ENCODE data around the gene SLC47A1. TPM values are rescaled to one million over a fixed set of nuclear protein-coding genes. Genes with fewer than 3 reads are reported as not detected.
A peak's percentile ranks its signal among the peaks of the same experiment; 100 is the strongest.

Gene SLC47A1
- total RNA-seq, 1 donor from 2014 or later = 0.64 TPM

DNA sequence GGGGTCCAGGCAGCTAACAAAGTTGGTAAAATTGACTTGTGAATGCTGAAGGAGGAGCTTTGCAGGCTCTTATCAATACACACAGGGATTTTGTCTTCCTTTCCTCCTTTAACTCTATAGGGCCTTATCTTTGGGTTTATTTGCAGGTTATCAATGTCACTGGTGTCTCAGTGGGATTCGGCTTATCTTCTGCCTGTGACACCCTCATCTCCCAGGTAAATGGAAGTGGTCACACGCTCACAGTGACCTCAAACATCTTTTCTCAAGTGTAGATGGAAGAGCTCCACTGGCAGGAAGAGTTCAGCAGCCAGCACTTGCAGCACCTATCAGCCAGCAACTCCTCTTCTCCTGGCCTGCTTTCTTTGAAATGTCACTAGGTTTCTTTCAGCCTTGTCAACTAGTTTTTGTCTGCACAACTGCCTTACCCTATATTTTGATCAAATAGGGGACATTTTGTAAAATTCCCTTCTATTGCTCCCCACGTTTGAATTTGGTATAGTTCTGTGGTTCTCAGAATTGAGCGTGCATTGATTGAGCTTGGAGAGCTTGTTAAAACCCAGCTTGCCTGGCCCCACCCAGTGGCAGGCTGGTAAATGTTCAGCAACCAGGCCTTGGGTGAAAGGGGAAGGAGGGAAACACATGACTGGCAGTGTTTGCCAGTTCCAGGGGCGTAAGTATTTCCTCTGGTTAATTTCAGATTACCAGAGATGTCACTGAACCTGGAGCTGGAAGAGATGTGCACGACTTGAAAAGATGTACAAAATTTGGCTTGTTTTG is 12.8 kb downstream of the SLC47A1 start:
- peak in 2 of 3 experiments; percentile 13 to 34 for TF ChIP-seq CTCF (IDR thresholded peaks at IDR 0.05)
- intact Hi-C loops (cut with DNase I) = no loop called here
- H3K9me3 ChIP-seq = no peaks in the 10 kb centered on the region
- no peaks in the 10 kb centered on the region for H3K27me3 ChIP-seq
- no peak overlapping the region for H3K27ac ChIP-seq
- H3K4me3 ChIP-seq = no peak overlapping the region
- no peak for DNase-seq (ENCODE audit: low spot score in 2 of 2)
- H3K4me1 ChIP-seq = peaks cover 0 to 10% of the 10 kb centered on the region in 2 donors
- no peaks in the 10 kb centered on the region for H3K36me3 ChIP-seq

DNA sequence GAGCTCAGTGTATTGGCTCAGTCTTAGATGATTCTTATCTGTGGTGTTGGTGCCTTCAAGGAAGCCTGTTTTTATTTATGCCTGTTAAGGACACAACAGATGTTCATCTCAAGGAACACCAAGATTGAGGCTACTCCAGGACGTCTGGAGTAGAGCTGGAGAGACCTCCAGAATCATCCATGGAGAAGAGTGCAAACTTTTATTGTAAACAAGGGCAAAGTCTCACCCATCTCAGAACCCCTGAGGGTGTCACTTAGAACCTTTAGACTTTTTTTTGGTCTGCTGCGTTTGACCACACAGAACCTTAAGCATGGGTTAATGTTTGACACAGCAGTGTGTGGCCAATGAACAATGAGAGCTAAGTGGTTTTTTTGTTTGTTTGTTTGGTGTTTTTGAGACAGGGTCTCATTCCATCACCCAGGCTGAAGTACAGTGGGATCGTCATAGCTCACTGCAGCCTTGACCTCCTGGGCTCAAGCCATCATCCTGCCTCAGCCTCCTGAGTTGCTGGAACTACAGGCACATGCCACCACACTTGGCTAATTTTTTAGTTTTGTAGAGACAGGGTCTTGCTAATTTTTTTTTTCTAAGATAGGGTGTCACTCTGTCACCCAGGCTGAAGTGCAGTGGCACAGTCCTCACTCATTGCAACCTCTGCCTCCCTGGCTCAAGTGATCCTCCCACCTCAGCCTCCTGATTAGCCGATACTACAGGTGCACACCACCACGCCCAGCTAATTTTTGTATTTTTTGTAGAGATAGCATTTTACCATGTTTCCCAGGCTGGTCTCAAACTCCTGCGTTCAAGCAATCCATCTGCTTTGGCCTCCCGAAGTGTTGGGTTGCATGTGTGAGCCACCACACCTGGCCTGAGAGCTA is 16.3 kb downstream of the SLC47A1 start:
- Histone ChIP-seq H3K4me1 (peaks cover 8 to 27% of the 10 kb centered on the region in 2 donors), H3K27me3 (no peaks in the 10 kb centered on the region), H3K4me3 (no peak overlapping the region), H3K36me3 (no peaks in the 10 kb centered on the region), H3K9me3 (no peaks in the 10 kb centered on the region), H3K27ac (peak overlapping the region in 1 of 2 donors; percentile 73)
- no peak for TF ChIP-seq CTCF (IDR thresholded peaks at IDR 0.05)
- intact Hi-C loops (cut with DNase I) = loop anchor here (2.0 to 5.0 kb wide), 2 partner anchors 15 to 33 kb away; no protein-coding TSS in a partner anchor
- no peak for DNase-seq (ENCODE audit: low spot score in 2 of 2)

DNA sequence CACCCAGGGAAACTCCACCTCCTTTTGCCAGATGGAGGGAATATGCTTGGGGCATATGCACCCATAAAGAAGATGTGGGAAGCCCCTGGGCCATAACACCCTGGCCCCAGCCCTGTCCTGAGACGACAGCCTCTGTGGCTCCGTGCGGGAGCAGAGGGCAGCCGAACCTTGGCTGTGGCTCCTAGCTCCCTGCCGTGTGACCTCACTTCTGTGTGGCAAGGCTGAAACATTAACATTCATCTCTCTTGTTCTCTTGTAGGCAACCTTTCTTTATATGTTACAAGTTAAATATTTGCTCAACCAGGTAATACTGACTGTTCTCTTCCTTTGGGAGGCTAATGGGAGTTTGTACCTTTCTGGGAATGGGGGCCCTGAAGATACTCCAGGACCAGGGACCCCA is 17.5 kb downstream of the SLC47A1 start:
- H3K27me3 ChIP-seq = no peaks in the 10 kb centered on the region
- peak overlapping the region in 1 of 2 donors; percentile 3 for H3K4me3 ChIP-seq
- intact Hi-C loops (cut with DNase I) = loop anchor here (2.0 to 5.0 kb wide), 2 partner anchors 16 to 34 kb away; no protein-coding TSS in a partner anchor
- peak overlapping the region; percentile 62 to 73 for H3K27ac ChIP-seq
- H3K4me1 ChIP-seq = peaks cover 8 to 27% of the 10 kb centered on the region in 2 donors
- no peaks in the 10 kb centered on the region for H3K9me3 ChIP-seq
- no peaks in the 10 kb centered on the region for H3K36me3 ChIP-seq
- no peak for TF ChIP-seq CTCF (IDR thresholded peaks at IDR 0.05)
- DNase-seq (ENCODE audit: low spot score in 2 of 2) = no peak

- Histone ChIP-seq H3K27me3 (no peaks in the 10 kb centered on the region), H3K4me1 (peaks cover 8 to 24% of the 10 kb centered on the region in 2 donors)
- DNase-seq (ENCODE audit: low spot score in 2 of 2) = peak in 1 of 2 donors; percentile 67
Measured at GRCh38 chr17:19551591-19552148, 18.0 kb downstream of the SLC47A1 start.

More at GRCh38 chr17:19551591-19552148, 18.0 kb downstream of the SLC47A1 start:
- H3K27ac ChIP-seq = peak overlapping the region; percentile 62 to 73
- TF ChIP-seq CTCF (IDR thresholded peaks at IDR 0.05) = no peak
- H3K9me3 ChIP-seq = no peaks in the 10 kb centered on the region
- H3K4me3 ChIP-seq = peak overlapping the region in 1 of 2 donors; percentile 3
- H3K36me3 ChIP-seq = no peaks in the 10 kb centered on the region
- intact Hi-C loops (cut with DNase I) = loop anchor here (2.0 to 5.0 kb wide), 2 partner anchors 17 to 34 kb away; no protein-coding TSS in a partner anchor

All from ascending aorta (tissue), 2 donors.